Tracheal epithelial cell (primary cell): ENCODE results near the gene SGCD. TPM values are rescaled to one million over a fixed set of nuclear protein-coding genes. Genes with fewer than 3 reads are reported as not detected.

Experiments used
- total RNA-seq: library from RNA; depleted of rRNA; stranded (reverse); fragments of >200 nt; gene quantifications from 2 replicates; pipeline ENCODE4 v1.2.1, GENCODE V29; 2014

SGCD gene
- total RNA-seq, result 0.43 and 0.96 TPM in 2 replicates

GRCh38 chr5:156326718-156327259 lies at the start of gene SGCD:
TSS of gene SGCD (plus strand) at chr5:156327164.

